Hepatocyte (in vitro differentiated cells): ENCODE data around the gene LRRC23.

Experiments
- EZH2phosphoT487 ChIP-seq: fragments of 200-600 bp; sonication (generic); IDR thresholded peaks from one replicate; pipeline ENCODE4 v1.6.1; 2018; ENCODE audit warnings: antibody characterized with exemption, mild to moderate bottlenecking, low read depth, moderate library complexity; ENCODE audit not compliant: unreplicated experiment, severe bottlenecking
- TF ChIP-seq, protein P1 (sequence below): fragments of 200-600 bp; sonication (generic); IDR thresholded peaks from 2 replicates; pipeline ENCODE4 v1.5.1; 2016; ENCODE audit warnings: antibody characterized with exemption, mild to moderate bottlenecking; ENCODE audit not compliant: poor library complexity

DNA sequence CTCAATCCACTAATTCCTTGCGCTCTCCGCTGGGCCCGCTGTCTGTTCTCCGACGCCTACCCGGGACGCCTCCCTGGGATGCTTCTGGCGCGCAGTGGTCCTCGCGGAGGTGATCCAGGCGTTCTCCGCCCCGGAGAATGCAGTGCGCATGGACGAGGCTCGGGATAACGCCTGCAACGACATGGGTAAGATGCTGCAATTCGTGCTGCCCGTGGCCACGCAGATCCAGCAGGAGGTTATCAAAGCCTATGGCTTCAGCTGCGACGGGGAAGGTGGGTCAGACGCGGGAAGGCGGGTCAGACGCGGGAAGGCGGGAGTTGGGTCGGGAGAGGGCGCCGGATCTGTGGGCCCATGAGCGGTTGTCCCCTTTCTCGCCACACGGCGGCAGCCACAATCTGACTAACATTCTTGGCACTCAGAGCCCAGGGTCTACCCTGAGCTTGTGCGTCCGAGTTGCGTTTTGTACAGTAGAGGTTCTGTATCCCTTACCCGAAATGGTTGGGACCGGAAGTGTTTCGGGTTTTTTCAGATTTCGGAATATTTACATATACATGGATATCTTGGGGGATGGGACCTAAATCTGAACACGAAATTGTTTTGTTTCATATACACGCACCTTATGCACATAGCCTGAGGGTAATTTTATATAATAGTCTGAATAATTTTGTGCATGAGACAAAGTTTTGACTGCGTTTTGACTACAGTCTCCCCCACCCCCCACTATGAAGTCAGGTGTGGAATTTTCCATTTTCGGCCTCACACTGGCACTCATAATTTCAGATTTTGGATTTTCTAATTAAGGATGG lies 40.0 kb downstream of the LRRC23 start:
- TF ChIP-seq, protein P1, sequence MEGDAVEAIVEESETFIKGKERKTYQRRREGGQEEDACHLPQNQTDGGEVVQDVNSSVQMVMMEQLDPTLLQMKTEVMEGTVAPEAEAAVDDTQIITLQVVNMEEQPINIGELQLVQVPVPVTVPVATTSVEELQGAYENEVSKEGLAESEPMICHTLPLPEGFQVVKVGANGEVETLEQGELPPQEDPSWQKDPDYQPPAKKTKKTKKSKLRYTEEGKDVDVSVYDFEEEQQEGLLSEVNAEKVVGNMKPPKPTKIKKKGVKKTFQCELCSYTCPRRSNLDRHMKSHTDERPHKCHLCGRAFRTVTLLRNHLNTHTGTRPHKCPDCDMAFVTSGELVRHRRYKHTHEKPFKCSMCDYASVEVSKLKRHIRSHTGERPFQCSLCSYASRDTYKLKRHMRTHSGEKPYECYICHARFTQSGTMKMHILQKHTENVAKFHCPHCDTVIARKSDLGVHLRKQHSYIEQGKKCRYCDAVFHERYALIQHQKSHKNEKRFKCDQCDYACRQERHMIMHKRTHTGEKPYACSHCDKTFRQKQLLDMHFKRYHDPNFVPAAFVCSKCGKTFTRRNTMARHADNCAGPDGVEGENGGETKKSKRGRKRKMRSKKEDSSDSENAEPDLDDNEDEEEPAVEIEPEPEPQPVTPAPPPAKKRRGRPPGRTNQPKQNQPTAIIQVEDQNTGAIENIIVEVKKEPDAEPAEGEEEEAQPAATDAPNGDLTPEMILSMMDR: peak; percentile 81
- TF ChIP-seq EZH2phosphoT487: no peak
